ENCODE results near the gene TTLL10. TPM values are rescaled to one million over a fixed set of nuclear protein-coding genes. Genes with fewer than 3 reads are reported as not detected.
A peak's percentile ranks its signal among the peaks of the same experiment; 100 is the strongest.

TTLL10 gene
- total RNA-seq, 4 donors from 2014 or later = 0.23 TPM; not detected in 3

- no peak for TF ChIP-seq POLR2AphosphoS5 (IDR thresholded peaks at IDR 0.05)
- no peak for TF ChIP-seq CTCF (IDR thresholded peaks at IDR 0.05)
- no peak for TF ChIP-seq EP300 (IDR thresholded peaks at IDR 0.05)
- TF ChIP-seq POLR2A (IDR thresholded peaks at IDR 0.05) = no peak
- no peaks in the 10 kb centered on the region for H3K27me3 ChIP-seq
- H3K36me3 ChIP-seq = peaks cover 0 to 65% of the 10 kb centered on the region in 2 donors
- peaks cover 0 to 4% (median 0%) of the 10 kb centered on the region in 3 donors for H3K9me3 ChIP-seq
- no peak overlapping the region for H3K27ac ChIP-seq
- WGBS, 2 donors (ENCODE audit: low coverage in 1 of 2) = 97 to 100% methylated on average over 4 to 6 of the region's 30 CpGs
- ATAC-seq = no peak
- peaks cover 0 to 64% (median 21%) of the 10 kb centered on the region in 3 donors for H3K4me1 ChIP-seq
- no peak overlapping the region for H3K4me3 ChIP-seq
These were observed 54.5 kb downstream of the TTLL10 start for GRCh38 chr1:1228187-1228586.

GRCh38 chr1:1228596-1229321 is 55.1 kb downstream of the TTLL10 start:
- H3K4me1 ChIP-seq = peaks cover 0 to 70% (median 23%) of the 10 kb centered on the region in 3 donors
- TF ChIP-seq POLR2A (IDR thresholded peaks at IDR 0.05) (no peak), EP300 (IDR thresholded peaks at IDR 0.05) (no peak), CTCF (IDR thresholded peaks at IDR 0.05) (no peak), POLR2AphosphoS5 (IDR thresholded peaks at IDR 0.05) (no peak)
- H3K4me3 ChIP-seq = no peak overlapping the region
- H3K36me3 ChIP-seq = peaks cover 0 to 61% of the 10 kb centered on the region in 2 donors
- 67 to 86% methylated on average over 3 to 11 of the region's 28 CpGs for WGBS, 2 donors (ENCODE audit: low coverage in 1 of 2)
- no peaks in the 10 kb centered on the region for H3K27me3 ChIP-seq
- ATAC-seq = no peak
- H3K9me3 ChIP-seq = peaks cover 0 to 4% (median 0%) of the 10 kb centered on the region in 3 donors
- H3K27ac ChIP-seq = no peak overlapping the region

GRCh38 chr1:1229770-1230169 is 56.1 kb downstream of the TTLL10 start:
- H3K27me3 ChIP-seq = no peaks in the 10 kb centered on the region
- peaks cover 0 to 4% (median 0%) of the 10 kb centered on the region in 3 donors for H3K9me3 ChIP-seq
- TF ChIP-seq EP300 (IDR thresholded peaks at IDR 0.05) = no peak
- TF ChIP-seq POLR2AphosphoS5 (IDR thresholded peaks at IDR 0.05) = no peak
- no peak for TF ChIP-seq POLR2A (IDR thresholded peaks at IDR 0.05)
- no peak for TF ChIP-seq CTCF (IDR thresholded peaks at IDR 0.05)
- no peak overlapping the region for H3K27ac ChIP-seq
- ATAC-seq = no peak
- WGBS, 2 donors (ENCODE audit: low coverage in 1 of 2) = 60 to 80% methylated on average over 1 of the region's 19 CpGs
- peaks cover 0 to 74% (median 23%) of the 10 kb centered on the region in 3 donors for H3K4me1 ChIP-seq
- peak overlapping the region in 1 of 2 donors; percentile 99 for H3K4me3 ChIP-seq
- H3K36me3 ChIP-seq = peaks cover 0 to 61% of the 10 kb centered on the region in 2 donors

GRCh38 chr1:1230656-1231399 is 57.1 kb downstream of the TTLL10 start:
- peaks cover 0 to 59% of the 10 kb centered on the region in 2 donors for H3K36me3 ChIP-seq

More at GRCh38 chr1:1230656-1231399, 57.1 kb downstream of the TTLL10 start:
- no peak for ATAC-seq
- 3 to 10% methylated on average over 10 to 15 of the region's 24 CpGs for WGBS, 2 donors (ENCODE audit: low coverage in 1 of 2)
- peak overlapping the region; percentile 72 to 96 (median 94) for H3K27ac ChIP-seq
- no peaks in the 10 kb centered on the region for H3K27me3 ChIP-seq
- H3K4me1 ChIP-seq = peaks cover 0 to 71% (median 23%) of the 10 kb centered on the region in 3 donors
- H3K9me3 ChIP-seq = peaks cover 0 to 4% (median 0%) of the 10 kb centered on the region in 3 donors
- peak overlapping the region; percentile 87 to 99 for H3K4me3 ChIP-seq
- no peak for TF ChIP-seq EP300 (IDR thresholded peaks at IDR 0.05)
- peak in 1 of 4 experiments; percentile 17 for TF ChIP-seq CTCF (IDR thresholded peaks at IDR 0.05)

Measured in gastroesophageal sphincter (tissue), 4 donors.